Measurements from ENCODE around the gene MAPKAPK2.

Gene MAPKAPK2

GRCh38 chr1:206661161-206661820 lies 23.4 kb upstream of the MAPKAPK2 start:
- Histone ChIP-seq H3K27me3 (ENCODE audit: insufficient read depth, low read length) (peaks cover 20% of the 10 kb centered on the region), H3K79me2 (ENCODE audit: control insufficient read depth, insufficient read depth, low read length, unreplicated experiment) (no peaks in the 10 kb centered on the region), H3K4me3 (ENCODE audit: low read depth, low read length) (no peak overlapping the region), H3K4me1 (ENCODE audit: control insufficient read depth, insufficient read depth, low read length, unreplicated experiment) (peaks cover 9% of the 10 kb centered on the region), H3K27ac (ENCODE audit: low read depth, low read length) (no peak overlapping the region), H3K36me3 (ENCODE audit: insufficient read depth, low read length) (no peaks in the 10 kb centered on the region), H2AFZ (ENCODE audit: low read length, unreplicated experiment) (no peak overlapping the region)

GRCh38 chr1:206662396-206663092 lies 22.2 kb upstream of the MAPKAPK2 start:
- no peaks in the 10 kb centered on the region for H3K79me2 ChIP-seq (ENCODE audit: control insufficient read depth, insufficient read depth, low read length, unreplicated experiment)
- H3K27me3 ChIP-seq (ENCODE audit: insufficient read depth, low read length): peaks cover 20% of the 10 kb centered on the region
- no peak overlapping the region for H3K4me3 ChIP-seq (ENCODE audit: low read depth, low read length)
- H2AFZ ChIP-seq (ENCODE audit: low read length, unreplicated experiment): no peak overlapping the region
- no peaks in the 10 kb centered on the region for H3K36me3 ChIP-seq (ENCODE audit: insufficient read depth, low read length)
- peaks cover 9% of the 10 kb centered on the region for H3K4me1 ChIP-seq (ENCODE audit: control insufficient read depth, insufficient read depth, low read length, unreplicated experiment)
- no peak overlapping the region for H3K27ac ChIP-seq (ENCODE audit: low read depth, low read length)

- Histone ChIP-seq H3K36me3 (ENCODE audit: insufficient read depth, low read length) (no peaks in the 10 kb centered on the region), H3K4me1 (ENCODE audit: control insufficient read depth, insufficient read depth, low read length, unreplicated experiment) (peaks cover 9% of the 10 kb centered on the region), H2AFZ (ENCODE audit: low read length, unreplicated experiment) (no peak overlapping the region), H3K4me3 (ENCODE audit: low read depth, low read length) (no peak overlapping the region), H3K27me3 (ENCODE audit: insufficient read depth, low read length) (peaks cover 20% of the 10 kb centered on the region), H3K79me2 (ENCODE audit: control insufficient read depth, insufficient read depth, low read length, unreplicated experiment) (no peaks in the 10 kb centered on the region), H3K27ac (ENCODE audit: low read depth, low read length) (no peak overlapping the region)
These were observed 21.3 kb upstream of the MAPKAPK2 start for GRCh38 chr1:206663362-206663761.

GRCh38 chr1:206663832-206664652 lies 20.7 kb upstream of the MAPKAPK2 start:
- Histone ChIP-seq H2AFZ (ENCODE audit: low read length, unreplicated experiment) (peak overlapping the region; percentile 57), H3K4me1 (ENCODE audit: control insufficient read depth, insufficient read depth, low read length, unreplicated experiment) (peaks cover 9% of the 10 kb centered on the region), H3K27ac (ENCODE audit: low read depth, low read length) (no peak overlapping the region), H3K27me3 (ENCODE audit: insufficient read depth, low read length) (peaks cover 20% of the 10 kb centered on the region), H3K36me3 (ENCODE audit: insufficient read depth, low read length) (no peaks in the 10 kb centered on the region), H3K79me2 (ENCODE audit: control insufficient read depth, insufficient read depth, low read length, unreplicated experiment) (no peaks in the 10 kb centered on the region), H3K4me3 (ENCODE audit: low read depth, low read length) (0 out of 2 replicates have a peak overlapping the region, but pooled peaks have one; percentile 16)

GRCh38 chr1:206664740-206665139 lies 20.0 kb upstream of the MAPKAPK2 start:
- H3K4me3 ChIP-seq (ENCODE audit: low read depth, low read length): no peak overlapping the region
- H3K4me1 ChIP-seq (ENCODE audit: control insufficient read depth, insufficient read depth, low read length, unreplicated experiment): peaks cover 9% of the 10 kb centered on the region
- no peaks in the 10 kb centered on the region for H3K36me3 ChIP-seq (ENCODE audit: insufficient read depth, low read length)
- no peak overlapping the region for H2AFZ ChIP-seq (ENCODE audit: low read length, unreplicated experiment)
- no peaks in the 10 kb centered on the region for H3K79me2 ChIP-seq (ENCODE audit: control insufficient read depth, insufficient read depth, low read length, unreplicated experiment)
- no peak overlapping the region for H3K27ac ChIP-seq (ENCODE audit: low read depth, low read length)
- peaks cover 20% of the 10 kb centered on the region for H3K27me3 ChIP-seq (ENCODE audit: insufficient read depth, low read length)

- peaks cover 20% of the 10 kb centered on the region for H3K27me3 ChIP-seq (ENCODE audit: insufficient read depth, low read length)
- H3K36me3 ChIP-seq (ENCODE audit: insufficient read depth, low read length): no peaks in the 10 kb centered on the region
- H3K27ac ChIP-seq (ENCODE audit: low read depth, low read length): no peak overlapping the region
- H3K4me1 ChIP-seq (ENCODE audit: control insufficient read depth, insufficient read depth, low read length, unreplicated experiment): peaks cover 9% of the 10 kb centered on the region
- no peaks in the 10 kb centered on the region for H3K79me2 ChIP-seq (ENCODE audit: control insufficient read depth, insufficient read depth, low read length, unreplicated experiment)
- H2AFZ ChIP-seq (ENCODE audit: low read length, unreplicated experiment): no peak overlapping the region
- no peak overlapping the region for H3K4me3 ChIP-seq (ENCODE audit: low read depth, low read length)
These were observed 18.6 kb upstream of the MAPKAPK2 start for GRCh38 chr1:206666031-206666561.

GRCh38 chr1:206666954-206667665 lies 17.6 kb upstream of the MAPKAPK2 start:
- no peaks in the 10 kb centered on the region for H3K36me3 ChIP-seq (ENCODE audit: insufficient read depth, low read length)
- H3K27ac ChIP-seq (ENCODE audit: low read depth, low read length): no peak overlapping the region
- H2AFZ ChIP-seq (ENCODE audit: low read length, unreplicated experiment): no peak overlapping the region
- no peak overlapping the region for H3K4me3 ChIP-seq (ENCODE audit: low read depth, low read length)
- H3K4me1 ChIP-seq (ENCODE audit: control insufficient read depth, insufficient read depth, low read length, unreplicated experiment): peaks cover 9% of the 10 kb centered on the region
- H3K27me3 ChIP-seq (ENCODE audit: insufficient read depth, low read length): peaks cover 18% of the 10 kb centered on the region
- H3K79me2 ChIP-seq (ENCODE audit: control insufficient read depth, insufficient read depth, low read length, unreplicated experiment): no peaks in the 10 kb centered on the region

GRCh38 chr1:206668351-206668750 lies 16.4 kb upstream of the MAPKAPK2 start:
- peaks cover 20% of the 10 kb centered on the region for H3K4me1 ChIP-seq (ENCODE audit: control insufficient read depth, insufficient read depth, low read length, unreplicated experiment)

GRCh38 chr1:206668874-206669410 lies 15.8 kb upstream of the MAPKAPK2 start:
- H3K27me3 ChIP-seq (ENCODE audit: insufficient read depth, low read length): peaks cover under 1% of the 10 kb centered on the region; the same call in 1 of the 2 replicates
- no peaks in the 10 kb centered on the region for H3K36me3 ChIP-seq (ENCODE audit: insufficient read depth, low read length)
- peaks cover 25% of the 10 kb centered on the region for H3K4me1 ChIP-seq (ENCODE audit: control insufficient read depth, insufficient read depth, low read length, unreplicated experiment)
- no peaks in the 10 kb centered on the region for H3K79me2 ChIP-seq (ENCODE audit: control insufficient read depth, insufficient read depth, low read length, unreplicated experiment)
- H3K27ac ChIP-seq (ENCODE audit: low read depth, low read length): no peak overlapping the region
- H2AFZ ChIP-seq (ENCODE audit: low read length, unreplicated experiment): no peak overlapping the region
- H3K4me3 ChIP-seq (ENCODE audit: low read depth, low read length): no peak overlapping the region

More at GRCh38 chr1:206668351-206668750, 16.4 kb upstream of the MAPKAPK2 start:
- Histone ChIP-seq H2AFZ (ENCODE audit: low read length, unreplicated experiment) (no peak overlapping the region), H3K27me3 (ENCODE audit: insufficient read depth, low read length) (peaks cover 6% of the 10 kb centered on the region; the same call in 1 of the 2 replicates), H3K27ac (ENCODE audit: low read depth, low read length) (no peak overlapping the region), H3K79me2 (ENCODE audit: control insufficient read depth, insufficient read depth, low read length, unreplicated experiment) (no peaks in the 10 kb centered on the region), H3K4me3 (ENCODE audit: low read depth, low read length) (no peak overlapping the region), H3K36me3 (ENCODE audit: insufficient read depth, low read length) (no peaks in the 10 kb centered on the region)

All from ACC112 (cell line).